CD4-positive, CD25-positive, alpha-beta regulatory T cell (primary cell): ENCODE results near the gene MRPL23. TPM values are rescaled to one million over a fixed set of nuclear protein-coding genes. Genes with fewer than 3 reads are reported as not detected.

Experiments
- ATAC-seq, 2 donors: fragments of 150-1000 bp; cut with Tn5 transposase; one replicate each; pipeline ENCODE4 v1.10.0; 2021; ENCODE audit warnings: low read depth in 2 of 2, moderate number of reproducible peaks in 2 of 2, moderate library complexity in 1 of 2
- DNase-seq, 3 donors: peaks; one replicate each; pipeline versions ENCODE4 v3.0.0 to v3.0.0-alpha.2; 2012 to 2022; ENCODE audit warnings: mixed read lengths in 1 of 3
- H3K27ac ChIP-seq: one replicate; pipeline ENCODE4 v1.7.0; 2013; ENCODE audit warnings: mild to moderate bottlenecking, low read length; ENCODE audit not compliant: insufficient read depth, poor library complexity, severe bottlenecking
- H3K27me3 ChIP-seq: one replicate; pipeline ENCODE4 v1.7.0; 2013; ENCODE audit warnings: low read length; ENCODE audit not compliant: control insufficient read depth, insufficient read depth
- H3K36me3 ChIP-seq: one replicate; pipeline ENCODE4 v1.7.0; 2013; ENCODE audit warnings: mild to moderate bottlenecking, low read length, moderate library complexity; ENCODE audit not compliant: control insufficient read depth, insufficient read depth
- H3K4me1 ChIP-seq: 2 replicates; pipeline ENCODE4 v1.7.0; 2013; ENCODE audit warnings: mild to moderate bottlenecking, low read length; ENCODE audit not compliant: insufficient read depth, control insufficient read depth, poor library complexity, severe bottlenecking
- H3K4me3 ChIP-seq: one replicate; pipeline ENCODE4 v1.7.0; 2013; ENCODE audit warnings: low read depth, mild to moderate bottlenecking, low read length, moderate library complexity
- H3K9me3 ChIP-seq, 2 experiments: 1 replicate in 1 of 2; 2 replicates in 1 of 2; pipeline ENCODE4 v1.7.0; 2013; ENCODE audit warnings: low read length in 2 of 2, mild to moderate bottlenecking in 1 of 2, moderate library complexity in 1 of 2; ENCODE audit not compliant: control insufficient read depth in 2 of 2
- H3K27ac Mint-ChIP-seq, 3 donors: one replicate each; pipeline ENCODE4 v1.8.0; 2020 to 2022; ENCODE audit warnings: mild to moderate bottlenecking in 3 of 3, mixed read lengths in 3 of 3, moderate library complexity in 2 of 3
- H3K27me3 Mint-ChIP-seq: one replicate; pipeline ENCODE4 v1.8.0; 2022; ENCODE audit warnings: mild to moderate bottlenecking, mixed read lengths
- H3K36me3 Mint-ChIP-seq: one replicate; pipeline ENCODE4 v1.8.0; 2020; ENCODE audit warnings: mixed read lengths
- H3K4me1 Mint-ChIP-seq, 4 donors: one replicate each; pipeline ENCODE4 v1.8.0; 2020 to 2022; ENCODE audit warnings: mixed read lengths in 4 of 4, mild to moderate bottlenecking in 1 of 4
- H3K4me3 Mint-ChIP-seq, 4 donors: one replicate each; pipeline ENCODE4 v1.8.0; 2020 to 2022; ENCODE audit warnings: mild to moderate bottlenecking in 4 of 4, mixed read lengths in 4 of 4, moderate library complexity in 3 of 4
- H3K9me3 Mint-ChIP-seq, 7 donors: one replicate each; pipeline ENCODE4 v1.8.0; 2020 to 2022; ENCODE audit warnings: mixed read lengths in 7 of 7, mild to moderate bottlenecking in 3 of 7, moderate library complexity in 2 of 7
- polyA plus RNA-seq, 4 donors: library from polyadenylated mRNA; unstranded; fragments of 300-500 nt; fragmentation: Illumina TruSeq; gene quantifications; one replicate each; pipeline ENCODE4 v1.2.3, GENCODE V29; 2021
- total RNA-seq: library from RNA; stranded (reverse); gene quantifications from one replicate; pipeline ENCODE4 v1.2.3, GENCODE V29; 2022

The MRPL23 gene
- total and polyA plus RNA-seq, 5 donors from 2014 or later: 19.8 to 84.1 (median 27.6) TPM

DNA sequence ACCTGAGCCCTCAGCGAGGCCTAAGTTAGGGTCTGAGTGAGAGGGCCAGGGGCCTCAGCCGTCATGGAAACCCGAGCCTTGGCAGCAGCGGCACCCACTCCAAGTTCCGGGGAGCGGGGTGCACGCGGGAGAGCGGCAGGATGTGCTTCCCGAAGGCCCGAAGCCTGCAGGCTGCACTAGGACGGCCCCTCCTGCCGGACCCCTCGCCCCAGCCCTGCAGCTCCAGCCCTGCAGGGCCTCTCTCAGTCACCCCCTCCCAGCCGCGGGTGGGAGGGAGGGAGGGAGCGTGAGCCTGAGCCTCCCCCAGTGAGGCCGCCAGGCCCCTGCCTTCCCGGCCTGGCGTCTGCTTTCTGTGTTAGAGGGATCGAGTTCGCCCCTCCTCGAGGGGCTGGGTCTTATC is 22.6 kb downstream of the MRPL23 start:
- ATAC-seq: no peak
- no peaks in the 10 kb centered on the region for H3K36me3 Mint-ChIP-seq
- no peaks in the 10 kb centered on the region for H3K4me1 ChIP-seq
- H3K27ac ChIP-seq: no peak overlapping the region
- no peaks in the 10 kb centered on the region for H3K36me3 ChIP-seq
- no peak overlapping the region for H3K27ac Mint-ChIP-seq
- no peak for DNase-seq
- no peak overlapping the region for H3K4me3 ChIP-seq
- H3K27me3 Mint-ChIP-seq: no peaks in the 10 kb centered on the region
- no peaks in the 10 kb centered on the region for H3K4me1 Mint-ChIP-seq
- no peaks in the 10 kb centered on the region for H3K9me3 ChIP-seq
- no peak overlapping the region for H3K4me3 Mint-ChIP-seq
- H3K9me3 Mint-ChIP-seq: no peaks in the 10 kb centered on the region
- H3K27me3 ChIP-seq: no peaks in the 10 kb centered on the region

DNA sequence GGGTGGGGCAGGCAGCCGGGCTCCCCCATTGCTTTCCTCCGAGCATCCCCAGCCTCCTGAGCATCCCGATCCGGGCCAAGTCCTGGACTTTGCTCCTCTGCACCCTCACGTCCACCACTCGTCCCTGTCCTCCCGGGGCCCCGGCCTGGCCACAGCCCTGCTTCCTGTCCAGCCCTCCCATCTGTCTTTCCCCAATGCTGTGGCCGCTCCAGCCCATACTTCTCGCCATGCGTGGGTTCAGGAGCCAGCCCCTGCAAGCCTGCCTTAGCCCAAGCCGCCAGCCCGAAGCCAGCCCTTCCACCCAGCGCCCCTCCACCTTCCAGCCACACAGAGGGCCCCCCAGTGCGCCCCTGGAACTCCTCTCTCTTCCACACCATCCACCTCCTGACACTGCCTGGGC is 23.8 kb downstream of the MRPL23 start:
- ATAC-seq (no peak), DNase-seq (no peak)
- no peaks in the 10 kb centered on the region for H3K27me3 Mint-ChIP-seq
- H3K4me1 ChIP-seq: no peaks in the 10 kb centered on the region
- H3K36me3 ChIP-seq: no peaks in the 10 kb centered on the region
- no peak overlapping the region for H3K27ac ChIP-seq
- H3K27ac Mint-ChIP-seq: no peak overlapping the region
- H3K4me1 Mint-ChIP-seq: no peaks in the 10 kb centered on the region
- no peaks in the 10 kb centered on the region for H3K27me3 ChIP-seq
- H3K9me3 Mint-ChIP-seq: no peaks in the 10 kb centered on the region
- H3K4me3 Mint-ChIP-seq: no peak overlapping the region
- H3K9me3 ChIP-seq: no peaks in the 10 kb centered on the region
- no peaks in the 10 kb centered on the region for H3K36me3 Mint-ChIP-seq
- no peak overlapping the region for H3K4me3 ChIP-seq

DNA sequence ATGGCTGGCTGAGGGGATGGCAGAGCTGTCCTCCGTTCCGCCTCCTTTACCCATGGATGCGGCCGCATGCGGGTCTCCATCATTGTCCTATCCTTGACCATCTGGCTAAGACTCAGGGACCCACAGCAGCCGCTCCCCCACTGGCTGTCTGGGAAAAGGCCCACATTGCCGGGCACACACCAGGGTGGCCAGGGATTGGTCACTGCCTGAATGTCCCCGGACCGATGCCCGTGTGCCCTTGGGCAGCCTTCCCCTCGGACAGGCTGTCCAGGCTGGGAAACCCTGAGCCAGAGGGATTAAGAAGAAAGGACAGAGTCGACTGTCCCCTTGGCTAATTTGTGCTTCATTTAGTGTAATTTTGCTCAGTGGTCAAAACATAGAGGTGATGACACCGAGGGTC is 28.1 kb downstream of the MRPL23 start:
- H3K9me3 Mint-ChIP-seq: no peaks in the 10 kb centered on the region
- no peak overlapping the region for H3K4me3 Mint-ChIP-seq
- Histone ChIP-seq H3K4me1 (no peaks in the 10 kb centered on the region), H3K27me3 (no peaks in the 10 kb centered on the region), H3K36me3 (no peaks in the 10 kb centered on the region), H3K27ac (no peak overlapping the region), H3K9me3 (no peaks in the 10 kb centered on the region), H3K4me3 (no peak overlapping the region)
- ATAC-seq: no peak
- H3K36me3 Mint-ChIP-seq: no peaks in the 10 kb centered on the region
- no peaks in the 10 kb centered on the region for H3K4me1 Mint-ChIP-seq
- no peaks in the 10 kb centered on the region for H3K27me3 Mint-ChIP-seq
- no peak overlapping the region for H3K27ac Mint-ChIP-seq
- no peak for DNase-seq

DNA sequence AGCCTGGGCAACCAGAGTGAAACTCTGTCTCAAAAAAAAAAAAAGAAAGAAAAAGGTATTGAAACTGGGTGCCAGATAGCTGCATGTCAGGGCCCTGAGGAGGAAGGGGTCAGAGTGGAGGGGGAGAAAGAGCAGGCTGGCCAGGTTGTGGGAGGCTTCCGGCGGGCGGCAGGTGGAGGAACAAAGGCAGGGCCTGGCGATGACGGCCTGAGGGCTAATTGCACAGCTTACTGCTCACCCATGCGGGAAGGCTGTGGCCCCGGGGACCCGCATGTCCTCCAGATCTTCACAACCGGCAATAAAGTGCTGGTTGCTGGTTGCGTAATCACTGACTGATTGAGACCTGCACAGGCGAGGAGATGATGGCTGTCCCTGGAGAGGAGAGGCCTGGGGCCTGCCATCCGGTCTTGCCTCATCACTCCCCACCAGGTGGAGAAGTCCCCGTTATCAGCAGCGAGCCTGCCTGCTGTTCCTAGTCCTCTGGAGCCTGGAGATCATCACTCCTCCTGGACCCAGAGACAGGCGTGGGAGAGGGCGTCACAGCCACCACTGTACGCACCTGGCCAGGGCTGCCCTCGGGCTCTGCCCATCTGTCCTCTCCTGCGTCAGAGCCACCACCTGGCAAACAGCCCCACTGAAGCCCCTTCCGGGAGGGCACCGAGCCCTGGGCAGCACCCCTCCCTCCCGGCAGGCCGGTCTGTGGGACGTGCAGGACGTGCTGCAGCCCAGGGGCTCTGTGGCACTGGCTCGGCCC is 31.8 kb downstream of the MRPL23 start:
- Histone ChIP-seq H3K9me3 (no peaks in the 10 kb centered on the region), H3K27me3 (no peaks in the 10 kb centered on the region), H3K36me3 (no peaks in the 10 kb centered on the region), H3K4me1 (no peaks in the 10 kb centered on the region), H3K4me3 (no peak overlapping the region), H3K27ac (no peak overlapping the region)
- no peak overlapping the region for H3K27ac Mint-ChIP-seq
- H3K9me3 Mint-ChIP-seq: no peaks in the 10 kb centered on the region
- no peak overlapping the region for H3K4me3 Mint-ChIP-seq
- DNase-seq: no peak
- no peaks in the 10 kb centered on the region for H3K36me3 Mint-ChIP-seq
- H3K4me1 Mint-ChIP-seq: no peaks in the 10 kb centered on the region
- no peak for ATAC-seq
- H3K27me3 Mint-ChIP-seq: no peaks in the 10 kb centered on the region

DNA sequence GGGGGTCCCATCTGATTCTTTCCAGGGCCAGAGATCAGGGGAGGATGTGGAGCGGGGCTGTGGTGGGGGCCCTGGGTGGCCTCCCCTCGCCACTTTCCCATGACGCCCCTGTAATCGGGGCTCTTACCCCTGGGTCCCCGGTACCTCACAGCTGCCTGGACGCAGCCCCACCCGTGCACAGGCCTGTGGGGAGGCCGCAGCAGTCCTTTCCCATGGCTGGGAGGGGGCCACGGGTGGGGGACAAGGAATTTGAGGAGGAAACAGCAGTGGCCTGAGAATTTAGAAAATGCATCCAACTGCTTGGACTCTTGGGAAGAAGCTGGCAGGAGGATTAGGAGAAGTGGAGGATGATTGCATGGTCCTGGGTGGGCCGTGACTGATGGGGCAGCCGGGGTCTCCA is 32.5 kb downstream of the MRPL23 start:
- H3K27ac Mint-ChIP-seq: no peak overlapping the region
- no peaks in the 10 kb centered on the region for H3K36me3 Mint-ChIP-seq
- H3K4me3 Mint-ChIP-seq: no peak overlapping the region
- H3K4me1 Mint-ChIP-seq: no peaks in the 10 kb centered on the region
- DNase-seq (no peak), ATAC-seq (no peak)
- H3K9me3 Mint-ChIP-seq: no peaks in the 10 kb centered on the region
- no peaks in the 10 kb centered on the region for H3K27me3 Mint-ChIP-seq
- no peak overlapping the region for H3K4me3 ChIP-seq
- H3K27ac ChIP-seq: no peak overlapping the region
- H3K36me3 ChIP-seq: no peaks in the 10 kb centered on the region
- no peaks in the 10 kb centered on the region for H3K27me3 ChIP-seq
- no peaks in the 10 kb centered on the region for H3K4me1 ChIP-seq
- no peaks in the 10 kb centered on the region for H3K9me3 ChIP-seq

DNA sequence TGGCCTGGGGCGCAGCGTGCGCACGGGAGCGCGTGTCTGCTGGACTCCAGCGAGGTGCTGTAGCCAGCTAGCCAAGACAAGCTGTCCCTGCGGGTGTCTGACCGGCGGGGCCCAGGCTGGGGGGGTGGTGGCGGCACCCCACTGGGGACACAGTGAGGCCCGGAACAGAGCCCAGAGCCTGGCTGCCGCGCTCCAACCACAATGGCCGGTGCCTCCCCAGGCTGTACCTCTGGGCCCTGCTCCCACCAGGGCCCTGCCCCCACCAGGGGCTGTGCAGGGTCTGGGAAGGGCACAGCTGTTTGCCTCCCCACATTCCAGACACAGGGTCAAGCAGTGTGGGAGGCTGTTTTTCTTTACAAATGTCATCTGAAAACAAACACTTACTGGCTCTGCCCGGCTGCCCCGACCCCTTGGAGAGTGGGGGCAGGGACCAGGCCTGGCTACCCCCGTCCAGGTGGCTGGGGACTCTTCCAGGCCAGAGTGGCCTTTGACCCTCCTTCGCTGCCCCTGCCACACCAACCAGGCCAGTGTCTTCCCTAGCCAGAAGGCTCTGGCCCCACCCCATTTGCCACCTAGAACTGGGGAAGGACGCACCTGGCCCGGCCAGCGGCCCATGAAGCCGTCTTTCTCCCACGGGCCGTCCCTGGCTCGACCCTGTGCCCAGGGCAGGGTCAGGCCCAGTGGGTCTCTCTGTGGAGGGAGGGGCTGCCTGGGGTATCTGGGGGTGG is 35.9 kb downstream of the MRPL23 start:
- no peaks in the 10 kb centered on the region for H3K4me1 Mint-ChIP-seq

DNA sequence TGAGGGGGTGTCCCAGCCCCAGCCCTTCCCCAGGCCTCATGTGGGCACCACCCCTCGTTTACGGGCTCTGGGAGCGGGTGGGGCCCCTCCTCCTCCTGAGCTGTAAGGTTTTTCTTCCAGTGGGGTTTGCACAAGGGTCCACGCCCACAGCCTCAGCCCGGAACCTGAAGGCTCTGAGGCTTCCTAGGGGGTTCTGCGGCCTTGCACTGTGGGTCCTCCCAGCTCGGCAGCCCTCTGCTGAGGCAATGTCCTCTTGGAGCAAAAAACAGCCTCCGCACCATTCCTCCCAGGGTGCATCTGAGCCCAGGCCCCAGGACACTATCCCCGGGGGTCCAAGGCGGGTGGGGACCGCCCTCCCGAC is 36.4 kb downstream of the MRPL23 start:
- H3K4me1 Mint-ChIP-seq: no peaks in the 10 kb centered on the region
- no peaks in the 10 kb centered on the region for H3K9me3 ChIP-seq
- H3K9me3 Mint-ChIP-seq: no peaks in the 10 kb centered on the region
- no peak for DNase-seq
- H3K27ac ChIP-seq: no peak overlapping the region
- H3K4me3 ChIP-seq: no peak overlapping the region
- no peak for ATAC-seq
- no peaks in the 10 kb centered on the region for H3K4me1 ChIP-seq
- no peaks in the 10 kb centered on the region for H3K36me3 ChIP-seq
- no peak overlapping the region for H3K27ac Mint-ChIP-seq
- H3K36me3 Mint-ChIP-seq: no peaks in the 10 kb centered on the region
- H3K4me3 Mint-ChIP-seq: no peak overlapping the region
- H3K27me3 ChIP-seq: no peaks in the 10 kb centered on the region
- no peaks in the 10 kb centered on the region for H3K27me3 Mint-ChIP-seq

More for the DNA sequence above, 35.9 kb downstream of the MRPL23 start:
- H3K4me1 ChIP-seq: no peaks in the 10 kb centered on the region
- H3K4me3 ChIP-seq: no peak overlapping the region
- H3K36me3 ChIP-seq: no peaks in the 10 kb centered on the region
- Mint-ChIP-seq H3K27ac (no peak overlapping the region), H3K36me3 (no peaks in the 10 kb centered on the region), H3K9me3 (no peaks in the 10 kb centered on the region), H3K27me3 (no peaks in the 10 kb centered on the region), H3K4me3 (no peak overlapping the region)
- no peaks in the 10 kb centered on the region for H3K27me3 ChIP-seq
- no peak for ATAC-seq
- H3K9me3 ChIP-seq: no peaks in the 10 kb centered on the region
- DNase-seq: no peak
- H3K27ac ChIP-seq: no peak overlapping the region

DNA sequence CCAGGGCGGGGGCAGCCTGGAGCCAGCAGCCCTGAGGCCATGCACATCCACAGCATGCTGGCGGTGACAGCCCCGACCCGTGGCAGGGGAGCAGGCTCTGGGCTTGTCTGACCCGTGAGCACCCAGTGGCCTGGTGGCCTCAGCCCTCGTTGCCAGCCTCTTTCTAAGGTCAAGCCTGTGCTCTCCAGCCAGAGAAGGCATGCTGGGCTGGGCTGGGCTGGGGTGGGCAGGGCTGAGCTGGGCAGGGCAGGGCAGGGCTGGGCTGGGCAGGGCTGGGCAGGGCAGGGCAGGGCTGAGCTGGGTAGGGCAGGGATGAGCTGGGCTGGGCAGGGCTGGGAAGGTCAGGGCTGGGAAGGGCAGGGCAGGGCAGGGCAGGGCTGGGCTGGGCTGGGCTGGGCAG is 39.9 kb downstream of the MRPL23 start:
- Mint-ChIP-seq H3K4me1 (no peaks in the 10 kb centered on the region), H3K36me3 (no peaks in the 10 kb centered on the region), H3K27ac (no peak overlapping the region), H3K27me3 (no peaks in the 10 kb centered on the region), H3K9me3 (no peaks in the 10 kb centered on the region), H3K4me3 (no peak overlapping the region)
- H3K36me3 ChIP-seq: no peaks in the 10 kb centered on the region
- H3K9me3 ChIP-seq: no peaks in the 10 kb centered on the region
- DNase-seq (no peak), ATAC-seq (no peak)
- no peaks in the 10 kb centered on the region for H3K4me1 ChIP-seq
- no peak overlapping the region for H3K27ac ChIP-seq
- no peaks in the 10 kb centered on the region for H3K27me3 ChIP-seq
- H3K4me3 ChIP-seq: no peak overlapping the region
